GM12864 (cell line): ENCODE measurements around the gene ATG16L2.

Source experiments
- DNase-seq: peaks from one replicate; pipeline ENCODE4 v3.0.0-alpha.2; 2011; ENCODE audit warnings: low read depth
- H3K4me3 ChIP-seq: 2 replicates; pipeline ENCODE4 v1.5.1; 2011; ENCODE audit warnings: mild to moderate bottlenecking, low read depth, low read length, control low read depth
- TF ChIP-seq, protein P1 (sequence below): IDR thresholded peaks from 2 replicates; pipeline ENCODE4 v1.5.1; 2011; ENCODE audit warnings: low read depth, mild to moderate bottlenecking, moderate library complexity, low read length, control low read depth, inconsistent platforms; ENCODE audit errors: missing control alignments

Gene ATG16L2

GRCh38 chr11:72813740-72814285 is 398 bp upstream of the ATG16L2 start:
- no peak for DNase-seq
- H3K4me3 ChIP-seq = peak overlapping the region; percentile 63
- TF ChIP-seq, protein P1, sequence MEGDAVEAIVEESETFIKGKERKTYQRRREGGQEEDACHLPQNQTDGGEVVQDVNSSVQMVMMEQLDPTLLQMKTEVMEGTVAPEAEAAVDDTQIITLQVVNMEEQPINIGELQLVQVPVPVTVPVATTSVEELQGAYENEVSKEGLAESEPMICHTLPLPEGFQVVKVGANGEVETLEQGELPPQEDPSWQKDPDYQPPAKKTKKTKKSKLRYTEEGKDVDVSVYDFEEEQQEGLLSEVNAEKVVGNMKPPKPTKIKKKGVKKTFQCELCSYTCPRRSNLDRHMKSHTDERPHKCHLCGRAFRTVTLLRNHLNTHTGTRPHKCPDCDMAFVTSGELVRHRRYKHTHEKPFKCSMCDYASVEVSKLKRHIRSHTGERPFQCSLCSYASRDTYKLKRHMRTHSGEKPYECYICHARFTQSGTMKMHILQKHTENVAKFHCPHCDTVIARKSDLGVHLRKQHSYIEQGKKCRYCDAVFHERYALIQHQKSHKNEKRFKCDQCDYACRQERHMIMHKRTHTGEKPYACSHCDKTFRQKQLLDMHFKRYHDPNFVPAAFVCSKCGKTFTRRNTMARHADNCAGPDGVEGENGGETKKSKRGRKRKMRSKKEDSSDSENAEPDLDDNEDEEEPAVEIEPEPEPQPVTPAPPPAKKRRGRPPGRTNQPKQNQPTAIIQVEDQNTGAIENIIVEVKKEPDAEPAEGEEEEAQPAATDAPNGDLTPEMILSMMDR = no peak

GRCh38 chr11:72815110-72815618 is 953 bp downstream of the ATG16L2 start:
- TF ChIP-seq, protein P1 = no peak
- DNase-seq = no peak
- H3K4me3 ChIP-seq = peak overlapping the region; percentile 63

DNA sequence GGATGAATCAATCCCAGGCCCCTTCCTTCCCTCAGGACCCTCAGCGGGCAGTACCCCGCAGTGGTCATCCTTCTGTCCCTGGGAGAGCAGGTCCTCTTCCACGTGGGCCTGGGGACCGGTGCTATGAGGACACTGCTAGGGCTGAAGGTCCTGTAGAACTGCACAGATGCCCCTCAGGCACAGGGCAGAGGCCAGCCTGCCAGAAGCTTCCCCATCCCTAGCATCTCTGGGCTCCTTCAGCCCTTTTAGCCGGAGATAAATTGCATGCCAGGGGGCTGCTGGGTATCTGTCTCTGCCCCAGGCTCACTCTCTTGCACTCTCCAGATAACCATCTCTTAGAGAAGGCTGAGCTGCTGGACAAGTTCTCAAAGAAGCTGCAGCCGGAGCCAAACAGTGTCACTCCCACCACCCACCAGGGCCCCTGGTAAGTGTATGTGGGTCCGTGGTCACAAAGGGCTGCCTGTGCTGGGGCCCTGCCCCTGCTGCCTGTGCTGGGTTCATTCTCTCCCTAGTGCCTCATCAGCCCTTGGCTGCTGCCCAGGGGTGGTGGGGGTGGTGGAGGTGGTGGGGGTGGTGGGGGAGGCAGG is 2.3 kb downstream of the ATG16L2 start:
- TF ChIP-seq, protein P1 = no peak
- no peak for DNase-seq
- peak overlapping the region; percentile 63 for H3K4me3 ChIP-seq

DNA sequence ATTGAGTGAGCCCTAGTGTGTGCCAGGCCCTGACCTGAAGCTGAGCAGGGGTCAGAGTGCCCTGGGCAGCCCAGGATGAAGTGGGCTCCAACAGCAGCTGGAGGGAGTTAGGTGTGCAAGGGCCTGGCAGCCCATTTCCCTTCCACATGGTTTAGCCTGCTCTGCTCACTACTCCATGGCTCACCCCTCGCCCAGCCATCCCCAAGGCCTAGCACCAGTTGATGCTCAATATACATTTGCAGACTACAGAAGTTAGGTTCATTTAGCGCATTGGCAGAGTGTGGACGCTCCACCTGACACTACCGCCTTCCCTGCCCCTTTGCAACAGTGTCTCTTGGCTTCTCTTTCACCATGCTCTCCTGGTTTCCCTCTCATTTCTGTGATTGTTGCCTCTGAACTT is 3.8 kb downstream of the ATG16L2 start:
- TF ChIP-seq, protein P1 = no peak

GRCh38 chr11:72818971-72819370 is 4.8 kb downstream of the ATG16L2 start:
- DNase-seq = no peak
- TF ChIP-seq, protein P1 = no peak
- H3K4me3 ChIP-seq = no peak overlapping the region

More for the DNA sequence above, 3.8 kb downstream of the ATG16L2 start:
- no peak overlapping the region for H3K4me3 ChIP-seq
- DNase-seq = no peak

DNA sequence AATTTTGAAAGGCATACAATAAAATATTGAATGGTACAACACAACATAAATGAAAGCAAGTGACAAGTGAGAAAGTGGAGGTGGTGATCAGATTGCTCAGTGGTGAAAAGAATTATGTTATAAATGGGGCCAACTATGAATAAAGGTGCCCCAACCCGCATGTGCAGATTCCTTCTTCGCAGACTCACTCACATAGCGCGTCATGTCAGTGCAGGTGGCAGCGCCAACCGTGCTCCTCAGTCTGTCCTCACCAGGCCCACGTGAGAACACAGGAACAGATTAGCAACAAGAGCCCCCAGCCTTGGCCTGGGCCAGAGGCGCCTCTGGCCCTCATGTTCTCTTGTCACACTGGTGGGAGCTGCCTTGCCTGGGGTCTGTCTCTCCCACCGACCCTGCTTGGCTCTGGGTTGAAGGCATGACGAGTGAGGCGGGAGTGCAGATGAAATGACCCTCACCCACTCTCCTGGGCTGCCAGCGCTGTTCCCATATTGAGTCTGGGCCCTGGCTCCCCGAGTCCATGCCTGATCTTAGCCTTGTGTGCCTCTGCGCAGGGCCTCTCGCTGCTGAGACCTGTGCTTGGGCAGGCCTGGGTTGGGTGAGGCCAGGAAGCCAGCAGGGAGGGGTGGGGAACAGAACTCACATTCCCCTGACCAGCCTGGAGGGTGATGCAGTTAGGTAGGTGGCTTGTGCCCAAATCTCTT is 6.4 kb downstream of the ATG16L2 start:
- H3K4me3 ChIP-seq = no peak overlapping the region
- TF ChIP-seq, protein P1 = no peak
- DNase-seq = no peak
